GM12872 (cell line): ENCODE measurements around the gene PPP1R36.

Experiments used
- CTCF ChIP-seq: IDR thresholded peaks from 3 replicates; pipeline ENCODE4 v1.5.1; 2011; ENCODE audit warnings: low read depth, mild to moderate bottlenecking, low read length, moderate library complexity; ENCODE audit not compliant: insufficient read depth

Gene PPP1R36

GRCh38 chr14:64638625-64639024, 88.9 kb downstream of the PPP1R36 start:
- no peak for TF ChIP-seq CTCF
